PC-3 (cell line): ENCODE measurements around the gene PRKCD. TPM values are rescaled to one million over a fixed set of nuclear protein-coding genes. Genes with fewer than 3 reads are reported as not detected.

ENCODE experiments used
- ATAC-seq: fragments of 200-7000 bp; cut with Tn5 transposase; 2 replicates; pipeline ENCODE4 v1.9.1; 2020; ENCODE audit warnings: mild to moderate bottlenecking, moderate library complexity
- BruUV-seq: library from RNA; stranded (reverse); fragments of 400-500 nt; replicated peaks from 2 replicates; lab custom pipeline; 2021; lab: Mats Ljungman, UMichigan
- CTCF ChIA-PET: fragments of 300-600 bp; sonication (Branson Sonifier 250); formaldehyde crosslinking; loops from one replicate; lab custom pipeline; 2022; ENCODE audit warnings: antibody characterized with exemption; lab: Charles Lee
- POLR2A ChIA-PET: fragments of 300-600 bp; sonication (Branson Sonifier 250); formaldehyde crosslinking; loops from one replicate; lab custom pipeline; 2022; ENCODE audit warnings: antibody characterized with exemption; ENCODE audit not compliant: unreplicated experiment; lab: Charles Lee
- DNase-seq: peaks from one replicate; pipeline ENCODE4 v3.0.0-alpha.2; 2015
- H2AFZ ChIP-seq: fragments of 300-600 bp; sonication (generic); 2 replicates; pipeline ENCODE4 v1.6.0; 2016; ENCODE audit warnings: antibody characterized with exemption, low read length
- H3F3A ChIP-seq: fragments of 300-600 bp; sonication (generic); one replicate; pipeline ENCODE4 v1.6.0; 2017; ENCODE audit warnings: antibody characterized with exemption, low read length, control low read depth, mild to moderate bottlenecking; ENCODE audit not compliant: unreplicated experiment
- H3K27ac ChIP-seq: fragments of 300-600 bp; sonication (generic); 2 replicates; pipeline ENCODE4 v1.5.1; 2016; ENCODE audit warnings: mild to moderate bottlenecking, low read length
- H3K27me3 ChIP-seq: fragments of 300-600 bp; sonication (generic); 2 replicates; pipeline ENCODE4 v1.6.1; 2016; ENCODE audit warnings: low read length, mixed read lengths
- H3K36me3 ChIP-seq: fragments of 300-600 bp; sonication (generic); 2 replicates; pipeline ENCODE4 v1.6.1; 2016; ENCODE audit warnings: low read depth, mixed run types, low read length, mixed read lengths
- H3K4me1 ChIP-seq: fragments of 300-600 bp; sonication (generic); 2 replicates; pipeline ENCODE4 v1.5.1; 2016; ENCODE audit warnings: low read length; ENCODE audit not compliant: insufficient read depth
- H3K4me2 ChIP-seq: fragments of 300-600 bp; sonication (generic); 2 replicates; pipeline ENCODE4 v1.6.0; 2016; ENCODE audit warnings: low read length
- H3K4me3 ChIP-seq: fragments of 300-600 bp; sonication (generic); 2 replicates; pipeline ENCODE4 v1.5.1; 2016; ENCODE audit warnings: mild to moderate bottlenecking, low read length, mixed read lengths
- H3K79me2 ChIP-seq: fragments of 300-600 bp; sonication (generic); 2 replicates; pipeline ENCODE4 v1.6.1; 2017; ENCODE audit warnings: low read length, mixed read lengths
- H3K9ac ChIP-seq: fragments of 300-600 bp; sonication (generic); 2 replicates; pipeline ENCODE4 v1.6.0; 2016; ENCODE audit warnings: mild to moderate bottlenecking, low read length
- H3K9me2 ChIP-seq: fragments of 300-600 bp; sonication (generic); replicated peaks from 2 replicates; pipeline ENCODE4 v1.6.1; 2016; ENCODE audit warnings: mixed run types, low read length, mixed read lengths
- H3K9me3 ChIP-seq: fragments of 300-600 bp; sonication (generic); 2 replicates; pipeline ENCODE4 v1.6.1; 2016; ENCODE audit warnings: low read length, mixed read lengths
- H4K20me1 ChIP-seq: fragments of 300-600 bp; sonication (generic); 2 replicates; pipeline ENCODE4 v1.6.1; 2016; ENCODE audit warnings: low read length, mixed read lengths
- CTCF ChIP-seq: fragments of 300-600 bp; sonication (generic); conservative IDR thresholded peaks from 2 replicates; pipeline ENCODE4 v1.5.1; 2017; ENCODE audit warnings: antibody characterized with exemption, low read depth, mild to moderate bottlenecking, low read length
- EZH2 ChIP-seq: fragments of 300-600 bp; sonication (generic); IDR thresholded peaks from one replicate; pipeline ENCODE4 v1.6.1; 2017; ENCODE audit warnings: antibody characterized with exemption, mild to moderate bottlenecking, low read length; ENCODE audit not compliant: unreplicated experiment
- EZH2phosphoT487 ChIP-seq: fragments of 300-600 bp; sonication (generic); IDR thresholded peaks from 2 replicates; pipeline ENCODE4 v1.6.1; 2018; ENCODE audit warnings: mild to moderate bottlenecking, antibody characterized with exemption, low read length, borderline replicate concordance
- intact Hi-C: fragments of 100-400 bp; cut with micrococcal nuclease; formaldehyde crosslinking; loops from 2 replicates; pipeline ENCODE4 v1.9.0; 2023
- total RNA-seq: library from RNA; depleted of rRNA; stranded (reverse); fragments of >200 nt; gene quantifications from 2 replicates; pipeline ENCODE4 v1.2.3, GENCODE V29; 2014

The PRKCD gene
- total RNA-seq, 1 experiment from 2014 or later, result 7.8 TPM

GRCh38 chr3:53188136-53188685 is 27.2 kb downstream of the PRKCD start:
- ATAC-seq, result no peak
- no TSS peak for BruUV-seq
- H3K9ac ChIP-seq, result no peak overlapping the region
- peaks cover 26% of the 10 kb centered on the region for H3K36me3 ChIP-seq
- TF ChIP-seq EZH2, result no peak
- no peak for TF ChIP-seq EZH2phosphoT487
- no peak for TF ChIP-seq CTCF
- intact Hi-C loops, result no loop called here
- H3K79me2 ChIP-seq, result no peaks in the 10 kb centered on the region
- POLR2A ChIA-PET, result no interaction called here
- no peaks in the 10 kb centered on the region; the same call in 1 of the 2 replicates for H3K4me1 ChIP-seq
- no peak overlapping the region for H3K27ac ChIP-seq
- no peak overlapping the region for H3K4me3 ChIP-seq
- no peaks in the 10 kb centered on the region for H3F3A ChIP-seq
- H3K27me3 ChIP-seq, result no peaks in the 10 kb centered on the region
- H3K4me2 ChIP-seq, result no peak overlapping the region
- DNase-seq, result no peak
- no peaks in the 10 kb centered on the region for H3K9me2 ChIP-seq
- H4K20me1 ChIP-seq, result no peaks in the 10 kb centered on the region
- H3K9me3 ChIP-seq, result no peaks in the 10 kb centered on the region
- CTCF ChIA-PET, result no interaction called here
- no peak overlapping the region for H2AFZ ChIP-seq

- Histone ChIP-seq H3K9me2 (no peaks in the 10 kb centered on the region), H4K20me1 (no peaks in the 10 kb centered on the region), H3K4me2 (no peak overlapping the region), H3K27me3 (no peaks in the 10 kb centered on the region), H3K4me3 (no peak overlapping the region), H3K9me3 (no peaks in the 10 kb centered on the region), H3K9ac (no peak overlapping the region), H3K36me3 (peaks cover 22% of the 10 kb centered on the region; the same call in 1 of the 2 replicates), H3K79me2 (no peaks in the 10 kb centered on the region), H3K27ac (no peak overlapping the region), H3K4me1 (peaks cover 2% of the 10 kb centered on the region), H3F3A (no peaks in the 10 kb centered on the region), H2AFZ (no peak overlapping the region)
- DNase-seq, result no peak
- CTCF ChIA-PET, result no interaction called here
- intact Hi-C loops, result no loop called here
- TF ChIP-seq EZH2phosphoT487 (no peak), EZH2 (no peak), CTCF (no peak)
- POLR2A ChIA-PET, result no interaction called here
- no TSS peak for BruUV-seq
- no peak for ATAC-seq
Measured at GRCh38 chr3:53188720-53189119, 27.7 kb downstream of the PRKCD start.

- CTCF ChIA-PET, result no interaction called here
- TF ChIP-seq EZH2 (no peak), CTCF (no peak), EZH2phosphoT487 (no peak)
Measured at GRCh38 chr3:53189276-53189675, 28.3 kb downstream of the PRKCD start.

More at GRCh38 chr3:53189276-53189675, 28.3 kb downstream of the PRKCD start:
- intact Hi-C loops, result no loop called here
- Histone ChIP-seq H3F3A (no peaks in the 10 kb centered on the region), H3K4me3 (no peak overlapping the region), H3K36me3 (peaks cover 22% of the 10 kb centered on the region; the same call in 1 of the 2 replicates), H3K27ac (no peak overlapping the region), H3K9ac (no peak overlapping the region), H3K9me3 (no peaks in the 10 kb centered on the region), H3K79me2 (no peaks in the 10 kb centered on the region), H3K9me2 (no peaks in the 10 kb centered on the region), H2AFZ (no peak overlapping the region), H3K27me3 (no peaks in the 10 kb centered on the region), H4K20me1 (no peaks in the 10 kb centered on the region), H3K4me1 (peaks cover 8% of the 10 kb centered on the region), H3K4me2 (no peak overlapping the region)
- BruUV-seq, result no TSS peak
- POLR2A ChIA-PET, result no interaction called here
- ATAC-seq (no peak), DNase-seq (no peak)
